ENCODE results near the gene CD300H. TPM values are rescaled to one million over a fixed set of nuclear protein-coding genes. Genes with fewer than 3 reads are reported as not detected.

CD300H gene
- not detected in 2 replicates for total RNA-seq

DNA sequence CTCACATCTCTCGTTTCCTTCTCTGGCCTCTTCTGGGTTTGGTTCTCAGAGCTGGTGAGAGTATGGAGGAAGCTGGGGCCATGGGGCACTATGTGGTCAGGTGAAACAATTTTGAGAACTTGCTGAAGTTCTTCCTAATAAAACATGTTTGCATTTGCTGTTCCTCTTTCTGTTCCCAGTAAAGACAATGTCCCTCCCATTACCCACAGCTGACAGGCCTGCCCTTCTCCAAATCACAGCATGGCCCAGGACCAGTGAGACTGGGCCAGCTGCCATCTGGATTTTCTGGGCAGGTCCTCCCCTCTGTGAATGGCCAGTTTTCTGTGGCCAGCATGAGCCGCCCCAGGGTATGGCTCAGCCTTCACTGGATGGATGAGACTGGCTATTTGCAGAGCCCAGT is at the start of gene CD300H:
Gene CD300H, minus strand, starts transcription at position 113 of the 400 bp plus-strand sequence.

DNA sequence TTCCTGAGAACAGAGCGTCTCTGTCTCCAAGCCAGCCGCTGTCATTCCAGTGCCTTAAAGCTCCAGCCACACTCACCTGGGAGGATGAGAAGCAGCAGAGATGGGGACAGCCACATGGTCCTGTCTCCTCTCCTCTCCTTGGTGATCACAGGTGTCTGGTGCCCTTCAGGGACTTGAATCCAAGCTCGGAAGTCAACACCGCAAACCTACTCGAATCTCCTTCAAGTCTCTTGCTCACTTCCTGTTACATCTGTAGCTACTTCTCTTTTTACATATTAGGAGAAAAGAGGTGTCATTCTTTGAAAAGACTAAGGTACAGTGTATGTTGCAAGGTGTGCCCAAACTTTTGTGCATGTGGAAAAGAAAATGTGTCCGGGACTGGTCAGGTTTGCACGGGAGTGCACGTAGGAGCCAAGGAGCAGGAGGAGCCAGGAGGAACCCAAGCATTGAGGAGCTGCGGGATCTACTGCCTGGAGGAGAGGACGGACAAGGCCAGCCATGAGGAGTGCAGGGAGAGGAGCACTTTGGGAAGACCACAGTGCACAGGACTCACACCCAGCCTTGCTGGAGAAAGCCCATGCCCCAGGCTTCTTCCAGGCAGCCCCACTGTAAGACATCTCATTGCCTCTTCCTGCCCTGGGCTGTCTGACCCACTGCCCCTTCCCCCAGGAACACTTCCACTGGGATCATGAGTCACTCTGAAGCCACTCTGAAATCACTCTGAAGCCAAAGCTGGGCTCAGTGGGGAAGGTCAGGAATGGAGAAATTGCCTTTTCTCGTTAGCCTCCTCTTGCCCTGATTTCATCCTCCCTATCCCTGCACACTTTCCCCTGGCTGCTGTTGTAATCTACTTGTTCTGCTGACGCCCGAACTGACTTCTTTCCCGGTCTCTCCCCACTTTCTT is 25.0 kb upstream of the CD300H start, which contains the start of gene CD300LD:
Gene CD300LD, minus strand, starts transcription at position 197 of the 904 bp plus-strand sequence. Its CDS starts 81 bp downstream, at position 116.

DNA sequence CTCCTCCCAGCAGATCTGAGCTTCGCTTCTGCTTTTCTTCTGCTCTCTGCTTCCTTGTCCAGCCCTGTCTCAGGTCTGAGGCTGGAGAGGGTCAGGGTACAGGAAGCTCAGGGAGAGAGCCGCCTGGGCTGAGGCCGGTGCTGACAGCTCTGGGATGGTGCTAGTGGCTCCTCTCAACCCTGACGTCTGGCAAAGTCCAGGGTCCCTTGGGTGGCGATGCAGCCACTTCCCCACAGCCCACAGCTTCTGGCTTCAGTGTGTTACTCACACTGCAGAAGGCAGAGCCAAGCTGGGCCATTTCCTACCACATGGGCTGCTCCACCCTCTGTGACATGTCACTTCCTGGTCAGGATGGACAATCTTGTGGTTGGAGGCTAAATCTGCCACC is 21.5 kb downstream of the CD300H start, which contains the start of gene CD300C:
Gene CD300C, minus strand, starts transcription at position 273 of the 388 bp plus-strand sequence. CDS start 333 bp downstream, outside the sequence.

DNA sequence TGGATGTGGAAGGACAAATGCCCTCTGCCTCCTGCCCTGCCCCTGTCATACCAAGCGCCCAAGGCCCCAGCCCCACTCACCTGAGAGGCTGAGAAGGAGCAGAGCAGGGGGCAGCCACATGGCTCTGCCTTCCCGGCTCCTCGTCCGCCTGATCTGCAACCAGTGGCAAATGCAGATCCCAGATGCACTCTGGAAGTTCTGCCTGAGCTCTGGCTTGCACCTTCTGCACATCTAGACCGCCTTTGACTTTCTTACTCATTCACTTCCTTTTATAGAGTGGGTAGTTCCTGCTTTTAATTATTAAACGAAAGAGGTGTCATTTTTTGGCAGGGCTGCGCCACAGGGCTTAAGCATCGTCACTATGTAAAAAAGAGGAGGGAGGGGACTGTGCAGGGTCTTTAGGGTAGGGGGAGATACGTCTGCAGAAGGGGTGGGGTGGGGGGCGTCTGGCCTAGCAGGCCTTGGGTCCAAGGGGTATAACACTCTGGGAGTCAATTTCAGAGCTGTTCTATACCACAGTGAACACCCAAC is 36.0 kb downstream of the CD300H start, which contains the start of gene CD300LB:
Gene CD300LB, minus strand, starts transcription at position 245 of the 531 bp plus-strand sequence. Its CDS starts 125 bp downstream, at position 120.

Other genes with a start within 250 kb of the CD300H start
- gene KIF19, start 241.3 kb downstream of the CD300H start, total RNA-seq: 0.54 and 1.1 TPM in 2 replicates
- not detected in 2 replicates for gene BTBD17, start 205.6 kb downstream of the CD300H start, total RNA-seq
- not detected in 2 replicates for gene GPR142, start 200.0 kb downstream of the CD300H start, total RNA-seq
- 44.6 and 47.7 TPM in 2 replicates for gene GPRC5C, start 135.4 kb downstream of the CD300H start, total RNA-seq
- gene CD300A, start 100.9 kb downstream of the CD300H start, total RNA-seq: not detected in 2 replicates
- not detected in 2 replicates for gene CD300LB, start 36.0 kb downstream of the CD300H start, total RNA-seq
- gene CD300C, start 21.4 kb downstream of the CD300H start, total RNA-seq: not detected in 2 replicates
- gene CD300LD, start 24.8 kb upstream of the CD300H start, total RNA-seq: not detected in 2 replicates
- not detected in 2 replicates for gene CD300E, start 56.2 kb upstream of the CD300H start, total RNA-seq
- gene CD300LF, start 145.4 kb upstream of the CD300H start, total RNA-seq: not detected in 2 replicates
- gene RAB37, start 169.7 kb upstream of the CD300H start, total RNA-seq: 0.06 and 0.10 TPM in 2 replicates
- 10.9 and 13.9 TPM in 2 replicates for gene NHERF1, start 181.1 kb upstream of the CD300H start, total RNA-seq
- 20.5 and 23.5 TPM in 2 replicates for gene NAT9, start 208.8 kb upstream of the CD300H start, total RNA-seq